Measurements from ENCODE around the gene SDK1.
"Not testable (repeated sequence)": the region's sequence is repeated elsewhere in the genome, so short reads cannot be mapped to it uniquely, and the experiment has no call there.

The SDK1 gene

GRCh38 chr7:3922175-3922635 is 621.2 kb downstream of the SDK1 start:
- DNase-seq (ENCODE audit: low read depth in 2 of 2), result peak; percentile 74 to 76

GRCh38 chr7:3923307-3923918 is 622.4 kb downstream of the SDK1 start:
- DNase-seq (ENCODE audit: low read depth in 2 of 2), result no peak

GRCh38 chr7:3924277-3924676 is 623.2 kb downstream of the SDK1 start:
- DNase-seq (ENCODE audit: low read depth in 2 of 2), result no peak

GRCh38 chr7:3927446-3928110 is 626.5 kb downstream of the SDK1 start:
- DNase-seq (ENCODE audit: low read depth in 2 of 2), result no peak

GRCh38 chr7:3928727-3929515 is 627.9 kb downstream of the SDK1 start:
- no peak for DNase-seq (ENCODE audit: low read depth in 2 of 2)

- DNase-seq (ENCODE audit: low read depth in 2 of 2), result no peak
These were observed 630.8 kb downstream of the SDK1 start for GRCh38 chr7:3931843-3932242.

- DNase-seq (ENCODE audit: low read depth in 2 of 2), result no peak
These were observed 636.1 kb downstream of the SDK1 start for GRCh38 chr7:3937146-3937545.

GRCh38 chr7:3937605-3938004 is 636.6 kb downstream of the SDK1 start:
- DNase-seq (ENCODE audit: low read depth in 2 of 2), result no peak

GRCh38 chr7:3941706-3942105 is 640.7 kb downstream of the SDK1 start:
- not testable (repeated sequence) for DNase-seq (ENCODE audit: low read depth in 2 of 2)

GRCh38 chr7:3942276-3942675 is 641.2 kb downstream of the SDK1 start:
- DNase-seq (ENCODE audit: low read depth in 2 of 2), result no peak

GRCh38 chr7:3942816-3943745 is 642.0 kb downstream of the SDK1 start:
- DNase-seq (ENCODE audit: low read depth in 2 of 2), result no peak

- DNase-seq (ENCODE audit: low read depth in 2 of 2), result no peak
These were observed 642.9 kb downstream of the SDK1 start for GRCh38 chr7:3943779-3944520.

- DNase-seq (ENCODE audit: low read depth in 2 of 2), result no peak
These were observed 648.2 kb downstream of the SDK1 start for GRCh38 chr7:3949242-3949640.

- no peak for DNase-seq (ENCODE audit: low read depth in 2 of 2)
These were observed 649.2 kb downstream of the SDK1 start for GRCh38 chr7:3950249-3950648.

- DNase-seq (ENCODE audit: low read depth in 2 of 2), result no peak
These were observed 650.4 kb downstream of the SDK1 start for GRCh38 chr7:3951316-3952055.

- DNase-seq (ENCODE audit: low read depth in 2 of 2), result no peak
These were observed 652.1 kb downstream of the SDK1 start for GRCh38 chr7:3953133-3953532.

- DNase-seq (ENCODE audit: low read depth in 2 of 2), result no peak
These were observed 652.9 kb downstream of the SDK1 start for GRCh38 chr7:3953946-3954345.

- no peak for DNase-seq (ENCODE audit: low read depth in 2 of 2)
These were observed 654.0 kb downstream of the SDK1 start for GRCh38 chr7:3955026-3955425.

GRCh38 chr7:3955751-3956696 is 655.0 kb downstream of the SDK1 start:
- DNase-seq (ENCODE audit: low read depth in 2 of 2), result no peak
